Measurements from ENCODE around the gene FHL3.
"Not testable (repeated sequence)": the region's sequence is repeated elsewhere in the genome, so short reads cannot be mapped to it uniquely, and the experiment has no call there.

FHL3 gene

DNA sequence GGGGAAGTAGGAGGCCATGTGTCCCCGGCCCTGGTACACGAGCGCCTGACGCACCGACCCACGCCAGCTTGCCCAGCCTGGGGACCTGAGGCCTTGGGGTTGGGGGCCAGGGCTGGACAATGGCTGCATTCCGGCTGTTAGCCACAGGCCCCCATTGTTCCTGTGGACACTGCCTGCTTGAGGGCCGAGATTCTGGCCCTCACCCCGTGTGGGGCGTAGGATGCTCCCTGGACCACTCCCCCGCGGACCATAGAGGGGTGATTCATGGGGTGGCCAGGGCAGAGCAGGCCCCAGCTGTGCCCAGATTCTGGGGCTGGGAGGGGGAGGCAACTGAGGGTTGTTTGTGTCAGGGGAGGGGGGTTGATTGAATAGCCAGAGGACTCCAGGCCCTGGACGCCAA is 29.6 kb upstream of the FHL3 start:
- DNase-seq: no peak

DNA sequence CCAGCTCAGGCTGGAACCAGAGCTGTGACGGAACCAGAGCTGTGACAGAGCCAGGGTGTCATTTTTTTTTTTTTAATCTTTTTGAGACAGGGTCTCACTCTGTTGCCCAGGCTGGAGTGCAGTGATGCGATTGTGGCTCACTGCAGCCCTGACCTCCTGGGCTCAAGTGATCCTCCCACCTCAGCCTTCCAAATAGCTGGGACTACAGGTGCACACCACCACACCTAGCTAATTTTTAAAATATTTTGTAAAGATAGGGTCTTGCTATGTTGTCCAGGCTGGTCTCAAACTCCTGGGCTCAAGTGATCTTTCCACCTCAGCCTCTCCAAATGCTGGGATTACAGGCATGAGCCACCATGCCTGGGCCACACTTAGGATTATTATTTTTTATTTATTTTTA is 27.7 kb upstream of the FHL3 start:
- DNase-seq: not testable (repeated sequence)

DNA sequence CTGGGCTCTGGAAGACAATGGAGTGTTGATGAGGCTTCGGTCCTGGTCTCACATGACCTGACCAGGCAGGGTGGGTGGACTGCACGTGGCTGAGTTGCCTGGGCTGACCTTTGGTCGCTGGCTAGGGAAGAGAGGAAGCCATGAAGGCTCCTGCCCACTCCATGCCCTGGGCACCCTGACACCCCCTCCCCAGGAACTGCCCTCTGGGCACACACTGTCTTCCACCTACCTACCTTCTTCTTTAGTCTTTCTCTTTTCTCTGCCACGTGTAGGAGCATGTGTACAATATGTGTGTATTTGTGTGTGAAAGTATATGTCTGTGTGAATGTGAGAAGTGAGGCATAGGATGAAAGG is 26.2 kb upstream of the FHL3 start:
- no peak for DNase-seq

DNA sequence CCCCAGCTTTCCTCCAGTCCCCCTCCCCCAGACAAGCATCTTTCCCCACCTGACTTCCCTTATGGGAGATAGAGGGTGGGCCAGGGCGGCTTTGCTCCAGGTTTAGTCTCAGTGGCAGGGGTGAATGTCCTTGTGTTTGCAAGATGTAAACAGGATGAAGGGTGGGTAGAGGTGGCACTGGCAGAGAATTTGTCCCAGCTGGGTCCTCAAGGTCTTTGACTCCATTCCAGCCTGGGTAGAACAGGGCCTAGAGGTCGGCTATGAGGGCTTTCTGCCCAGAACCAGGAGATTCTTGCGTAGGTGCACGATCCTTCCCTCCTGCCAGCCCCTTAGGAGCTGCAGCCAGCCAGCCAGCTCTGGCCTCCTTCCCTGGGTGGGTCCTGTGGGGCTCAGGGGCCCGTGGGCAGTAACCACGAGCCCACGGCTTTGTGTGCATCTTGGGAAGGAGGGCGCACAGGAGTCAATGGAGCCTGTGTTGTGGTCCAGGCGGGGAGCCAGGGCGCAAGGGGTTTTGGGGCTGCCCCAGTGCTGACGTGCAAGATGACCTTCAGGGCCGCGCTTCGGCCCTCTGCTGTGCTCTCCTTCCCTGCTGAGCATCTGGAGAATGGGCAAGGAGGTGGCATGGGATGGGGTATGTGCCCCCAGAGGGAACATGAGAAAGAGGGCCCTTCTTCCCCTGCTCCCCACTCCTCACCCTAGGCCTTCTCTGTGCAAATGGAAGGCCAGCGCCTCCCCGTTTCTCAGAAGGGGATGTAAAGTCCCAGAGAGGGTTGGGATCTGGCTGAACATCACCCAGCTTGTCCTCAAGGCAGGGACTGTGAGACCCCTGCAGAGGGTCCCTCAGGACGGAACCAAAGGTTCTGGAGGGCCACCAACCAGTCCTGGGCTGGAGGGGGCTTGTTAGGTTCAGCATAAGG is 25.5 kb upstream of the FHL3 start:
- DNase-seq: no peak

DNA sequence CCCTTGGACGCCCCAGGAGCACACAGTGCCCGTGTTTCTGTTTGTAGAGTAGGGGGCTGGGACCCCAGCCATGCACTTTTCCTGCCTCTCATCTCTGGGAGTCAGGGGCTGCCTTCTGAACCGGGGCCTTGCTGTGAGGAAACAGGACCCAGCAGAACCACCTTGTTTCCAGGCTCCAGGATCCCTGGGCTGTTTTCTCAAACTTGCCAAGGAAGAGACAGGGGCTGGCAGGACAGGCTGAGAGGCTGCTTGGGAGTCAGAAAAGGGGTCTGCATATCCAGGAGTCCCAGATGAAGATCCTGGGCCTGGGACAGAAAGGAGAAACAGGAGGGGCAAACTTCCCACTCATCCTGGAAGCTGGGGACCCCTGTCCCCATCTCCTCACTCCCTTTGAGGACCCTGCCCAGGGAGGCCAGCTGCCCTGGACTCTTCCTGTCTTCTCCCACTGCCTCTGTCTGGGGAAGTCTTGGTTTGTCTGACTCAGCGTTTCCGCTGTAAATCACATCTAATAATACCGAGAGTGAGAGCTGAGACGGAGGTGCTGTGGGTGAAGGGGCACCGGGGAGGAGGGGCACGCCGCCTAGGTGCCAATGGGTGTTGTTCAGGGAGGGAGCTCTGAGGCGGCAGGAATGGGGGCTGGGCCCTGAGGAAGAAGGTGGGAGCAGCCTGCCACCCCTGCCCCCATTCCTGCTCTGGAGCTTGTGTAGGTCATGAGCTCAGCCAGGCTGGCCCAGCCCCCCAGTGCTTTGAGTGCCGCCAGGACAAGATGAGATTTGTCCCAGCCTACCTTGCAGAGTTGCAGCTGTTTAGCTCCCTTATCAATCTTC is 24.6 kb upstream of the FHL3 start:
- DNase-seq: no peak

DNA sequence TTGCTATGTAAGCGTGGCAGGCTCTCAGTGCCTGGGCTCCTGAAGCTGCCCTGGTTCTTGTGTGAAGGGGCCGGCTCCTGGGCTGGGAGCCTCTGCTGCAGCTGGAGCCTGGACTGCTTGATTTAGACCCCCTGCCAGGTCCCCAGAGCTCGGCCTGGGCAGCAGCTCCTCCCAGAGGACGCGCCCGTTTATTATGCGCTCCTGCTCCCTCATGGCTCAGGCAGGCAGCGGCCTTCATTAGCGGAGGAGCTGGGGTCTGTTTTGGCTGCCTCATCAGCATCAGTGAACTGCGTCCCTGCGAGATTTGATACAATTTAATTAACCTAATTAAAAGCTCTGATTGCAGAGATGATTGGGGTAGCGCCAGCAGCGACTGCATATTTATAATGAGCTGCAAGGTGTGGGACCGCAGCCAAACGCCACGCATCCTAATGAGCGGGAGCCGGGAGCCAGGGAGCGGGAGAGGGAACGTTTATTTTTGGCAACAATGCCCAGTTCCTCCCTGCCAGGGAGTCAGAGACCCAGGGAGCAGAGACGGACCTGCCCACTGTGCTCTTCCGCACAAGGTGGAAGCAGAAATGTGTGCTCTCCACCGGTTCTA is 23.9 kb upstream of the FHL3 start:
- DNase-seq: peak; percentile 55

DNA sequence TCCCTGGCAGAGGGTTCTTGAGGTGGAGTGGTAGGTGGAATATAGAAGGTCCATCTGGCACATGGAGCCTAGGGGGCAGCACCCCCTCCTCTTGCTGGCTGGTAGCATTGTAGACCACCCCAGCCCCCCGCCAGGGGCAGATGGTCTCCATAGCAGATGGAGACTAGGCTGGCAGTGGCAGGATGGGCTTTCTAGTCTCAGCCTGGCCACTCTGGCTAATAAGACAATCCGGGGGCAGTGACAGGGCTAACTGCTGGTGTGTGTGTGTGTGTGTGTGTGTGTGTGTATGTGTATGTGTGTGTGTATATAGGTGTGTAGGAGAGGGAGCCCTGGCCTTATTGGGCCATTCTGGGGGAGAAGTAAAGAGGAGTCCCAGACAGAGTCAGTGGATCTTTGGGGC is 23.4 kb upstream of the FHL3 start:
- no peak for DNase-seq

DNA sequence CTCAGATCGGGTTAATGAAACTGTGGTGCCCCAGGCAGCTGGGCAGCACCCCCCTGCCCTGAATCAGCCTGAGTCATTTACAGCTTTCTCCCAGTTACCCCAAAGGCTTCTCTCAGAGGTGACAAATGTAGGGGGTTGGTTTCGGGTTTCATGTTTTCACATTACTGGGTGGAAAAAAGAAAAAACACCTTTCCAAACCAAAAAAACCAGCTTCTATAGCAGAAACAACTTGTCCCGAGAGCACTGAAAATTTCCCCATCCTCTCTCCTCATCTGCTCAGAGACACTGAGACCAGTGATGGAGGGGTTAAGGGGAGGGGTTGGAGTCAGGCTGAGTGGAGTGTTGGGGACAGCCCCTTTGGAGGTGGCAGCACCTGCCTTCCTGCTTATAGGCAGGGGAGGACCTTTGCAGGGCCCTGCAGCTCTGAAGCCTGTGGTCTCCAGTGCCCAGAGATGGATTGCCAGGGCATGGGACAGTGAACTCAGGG is 22.8 kb upstream of the FHL3 start:
- DNase-seq: no peak

DNA sequence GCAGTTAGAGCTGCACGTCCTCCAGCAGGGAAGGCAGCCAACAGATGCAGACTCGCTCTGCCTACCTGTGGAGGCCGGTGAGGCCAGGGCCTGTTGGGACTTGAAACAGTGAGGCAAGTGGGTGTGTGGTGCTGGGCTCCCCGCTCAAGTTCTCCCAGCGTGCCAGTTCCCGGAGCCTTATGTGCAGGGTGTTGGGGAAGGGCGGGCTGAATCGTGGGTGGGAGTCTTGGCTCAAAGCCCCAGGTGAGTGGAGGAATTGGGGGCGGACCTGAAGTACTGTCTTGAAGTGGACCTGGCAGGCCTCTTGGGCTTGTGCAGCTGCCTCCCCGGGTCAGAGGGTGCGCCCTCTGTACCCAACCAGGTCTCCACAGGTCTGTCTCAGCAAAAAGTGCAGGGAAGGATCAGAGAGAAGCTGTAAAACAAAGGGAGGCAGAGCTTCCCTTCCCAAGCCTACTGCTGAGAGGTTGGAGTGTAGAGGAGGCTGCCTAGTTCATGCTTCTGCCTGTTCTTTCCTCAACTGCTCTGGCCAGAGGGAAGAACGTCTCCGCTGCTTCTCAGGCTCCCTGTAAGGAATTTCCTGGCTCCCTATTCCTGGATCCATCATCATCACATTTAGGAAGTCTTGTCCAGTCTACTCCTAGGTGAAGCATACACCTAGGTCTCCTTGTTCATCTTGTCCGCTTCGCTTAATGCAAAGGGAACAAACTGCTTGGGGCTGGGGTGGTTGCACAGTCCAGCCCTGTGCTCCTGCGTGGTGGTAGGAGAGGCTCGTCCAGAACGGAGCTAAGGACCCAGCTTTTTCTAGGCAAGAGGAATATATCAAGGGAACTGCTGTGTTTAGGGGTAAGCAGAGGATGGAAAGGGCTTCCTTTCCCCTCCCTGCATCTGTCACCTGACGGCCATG is 22.1 kb upstream of the FHL3 start:
- DNase-seq: no peak

DNA sequence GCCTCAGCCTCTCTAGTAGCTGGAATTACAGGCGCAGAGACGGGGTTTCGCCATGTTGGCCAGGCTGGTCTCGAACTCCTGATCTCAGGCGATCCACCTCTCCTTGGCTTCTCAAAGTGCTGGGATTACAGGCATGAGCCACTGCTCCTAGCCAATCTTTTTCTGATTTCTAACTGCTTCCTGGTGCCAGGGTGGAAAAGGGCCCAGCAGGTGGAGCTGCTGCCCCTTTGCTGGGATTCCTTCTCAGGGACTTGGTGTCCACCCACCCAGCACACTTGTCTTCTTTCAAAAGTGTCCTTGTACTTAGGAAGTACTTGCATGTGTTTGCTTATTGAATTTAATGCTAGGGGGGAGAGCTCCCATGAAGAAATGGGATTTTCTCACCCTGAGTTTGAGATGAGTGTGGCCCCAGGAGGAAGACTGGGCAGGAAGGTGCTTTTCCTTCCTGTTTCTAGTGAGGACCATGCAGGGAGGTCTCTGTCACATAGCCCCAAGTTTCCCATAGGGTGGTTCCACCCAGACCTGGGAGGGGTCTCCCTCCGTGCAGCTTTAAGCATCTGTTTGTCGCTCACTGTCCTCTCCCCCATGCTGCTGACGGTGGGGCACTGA is 21.4 kb upstream of the FHL3 start:
- DNase-seq: no peak

DNA sequence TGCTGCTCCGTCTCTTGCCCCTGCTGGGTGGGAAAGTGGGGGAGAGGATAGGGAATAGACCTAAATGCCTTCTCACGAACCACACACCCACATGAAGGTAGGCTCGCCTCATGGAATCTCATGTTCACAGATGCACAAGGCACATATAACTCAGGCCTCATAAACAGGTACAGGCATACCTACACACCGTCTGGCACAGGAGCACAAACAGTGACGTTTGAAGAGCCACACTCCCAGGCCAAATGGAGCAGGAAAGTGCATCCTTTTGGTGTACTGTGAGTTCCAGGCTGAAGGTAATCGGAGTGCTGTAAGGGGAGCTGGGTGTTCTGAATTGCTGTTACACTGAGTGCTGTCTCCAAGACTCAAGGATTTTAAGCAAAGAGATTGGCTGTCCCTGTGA is 20.4 kb upstream of the FHL3 start:
- DNase-seq: no peak

DNA sequence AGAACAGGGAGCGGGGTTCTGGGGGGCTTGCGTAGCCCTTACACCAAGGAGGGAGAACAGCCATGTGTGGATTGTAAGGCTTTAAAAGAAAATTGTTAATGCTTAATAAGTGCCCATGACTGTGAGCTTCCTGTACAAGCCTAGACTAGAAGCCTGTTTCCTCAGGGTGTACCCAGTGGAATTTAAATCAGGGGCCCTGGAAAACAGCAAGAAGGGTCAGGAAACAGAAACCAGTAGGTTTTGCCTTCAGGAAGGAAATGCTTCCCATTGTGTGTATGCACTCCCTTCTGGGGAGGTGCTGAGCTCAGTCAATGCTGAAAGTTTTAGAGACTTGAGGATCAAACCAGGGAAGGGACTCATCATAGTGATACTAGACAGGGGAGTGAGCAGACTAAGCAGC is 19.9 kb upstream of the FHL3 start:
- DNase-seq: no peak

DNA sequence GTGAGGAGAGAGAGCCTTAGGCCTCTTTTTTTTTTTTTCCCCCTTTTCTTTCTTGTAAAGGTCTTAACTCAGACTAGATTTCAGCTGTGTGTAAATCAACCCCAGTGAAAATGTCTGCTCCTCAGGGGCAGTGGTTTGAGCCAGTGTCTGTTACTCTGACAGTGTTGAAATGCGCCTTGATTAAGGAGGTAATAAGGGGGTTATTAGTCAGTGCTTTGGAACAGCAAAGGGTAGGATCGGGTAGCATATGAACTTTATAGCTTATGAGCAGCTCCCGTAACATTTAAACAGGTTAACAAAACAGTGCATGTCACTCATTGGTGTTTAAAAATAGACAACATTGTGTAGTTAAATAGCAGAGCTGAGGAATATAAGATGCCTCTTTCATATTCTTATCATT is 17.5 kb upstream of the FHL3 start:
- no peak for DNase-seq

DNA sequence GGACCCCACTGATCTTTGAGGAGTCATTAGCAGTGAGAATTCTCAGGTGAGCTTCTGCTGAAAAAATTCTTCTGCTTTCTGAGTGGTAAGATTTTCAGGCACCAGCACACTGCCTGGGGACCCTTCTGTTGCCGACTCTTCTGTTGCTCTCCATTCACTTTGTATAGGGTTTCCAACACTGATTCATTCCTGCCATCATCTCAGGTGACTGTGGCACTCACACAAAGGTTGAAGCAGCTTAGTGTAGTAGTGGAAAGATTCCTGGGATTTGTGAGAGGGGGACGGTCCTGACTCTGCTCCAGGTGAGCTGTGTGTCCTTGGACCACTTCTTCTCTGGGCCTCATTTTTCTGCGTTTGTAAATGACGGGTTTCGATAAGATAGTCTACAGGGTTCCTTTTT is 16.7 kb upstream of the FHL3 start:
- DNase-seq: no peak

DNA sequence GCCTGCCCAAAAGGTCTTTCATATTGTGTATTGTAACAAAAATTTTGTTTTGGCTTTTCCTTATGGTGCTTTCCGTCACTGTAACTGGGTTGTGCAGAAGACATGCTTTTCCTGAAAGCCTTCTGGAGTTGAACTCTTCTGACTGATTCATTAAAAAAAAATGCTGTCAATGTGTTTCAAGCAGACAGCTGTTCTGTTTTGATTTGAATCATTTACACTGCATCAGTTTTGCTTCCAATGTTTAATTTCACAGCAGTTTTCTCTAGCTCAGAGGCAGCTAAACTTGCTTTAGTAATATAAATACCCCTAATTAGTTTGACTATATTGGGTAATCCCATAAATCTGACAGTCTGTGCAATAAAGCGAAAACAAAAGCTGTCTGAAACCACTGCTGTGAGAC is 15.1 kb upstream of the FHL3 start:
- DNase-seq: no peak

DNA sequence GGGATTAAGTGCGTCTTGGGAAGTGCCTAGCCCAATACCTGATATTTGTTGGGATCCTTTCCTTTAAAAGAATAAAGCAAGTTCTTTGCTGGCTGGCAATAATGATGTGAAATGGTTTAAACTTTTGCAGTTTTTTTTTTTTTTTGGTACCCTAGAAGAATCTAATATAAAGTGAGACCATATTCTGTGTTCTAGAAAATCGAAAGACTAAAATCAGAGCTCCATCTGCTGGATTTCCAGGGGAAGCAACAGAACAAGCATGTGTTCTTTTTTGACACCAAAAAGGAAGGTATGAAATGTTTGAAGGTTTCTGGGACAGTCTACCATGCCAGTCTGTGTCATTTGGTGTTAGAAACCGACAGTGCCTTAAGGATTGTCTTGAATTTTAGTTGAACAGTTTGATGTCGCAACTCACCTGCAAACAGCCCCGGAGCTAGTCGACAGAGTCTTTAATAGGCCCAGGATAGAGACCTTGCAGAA is 13.6 kb upstream of the FHL3 start:
- no peak for DNase-seq

DNA sequence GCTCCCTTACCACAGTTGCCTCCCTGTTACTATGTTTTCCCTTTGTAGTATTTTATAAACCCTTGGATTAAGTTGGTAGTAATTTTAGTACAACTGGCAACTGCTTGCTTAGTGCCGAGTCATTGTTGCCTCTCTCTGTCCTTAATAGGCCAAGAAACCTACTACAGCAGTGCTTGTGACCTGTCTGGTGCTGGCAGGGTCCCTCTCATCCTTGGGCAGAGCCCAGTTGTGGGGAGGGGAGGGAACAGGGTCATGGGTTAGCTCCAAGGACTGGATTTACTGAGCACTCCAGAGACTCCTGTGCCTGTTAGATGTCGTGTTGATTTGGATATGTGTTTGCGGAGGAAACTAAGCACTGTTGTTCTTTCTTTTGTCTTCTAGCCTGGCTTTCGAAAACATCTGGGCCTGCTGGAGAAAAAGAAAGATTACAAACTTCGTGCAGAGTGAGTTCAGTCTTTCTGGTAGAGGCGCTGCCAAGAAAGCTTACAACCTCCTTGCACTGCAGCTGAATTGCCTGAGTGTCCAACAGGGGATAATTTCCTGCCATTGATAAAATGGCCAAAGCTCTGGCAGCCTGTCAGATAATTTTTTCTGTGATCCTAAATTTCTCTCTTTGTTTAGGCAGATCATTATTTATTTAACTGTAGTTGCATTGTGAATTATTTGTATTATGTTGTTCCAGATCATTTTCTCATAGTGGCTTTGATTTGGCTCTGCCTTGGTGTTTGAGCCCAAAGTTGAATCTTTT is 10.8 kb upstream of the FHL3 start:
- DNase-seq: no peak

DNA sequence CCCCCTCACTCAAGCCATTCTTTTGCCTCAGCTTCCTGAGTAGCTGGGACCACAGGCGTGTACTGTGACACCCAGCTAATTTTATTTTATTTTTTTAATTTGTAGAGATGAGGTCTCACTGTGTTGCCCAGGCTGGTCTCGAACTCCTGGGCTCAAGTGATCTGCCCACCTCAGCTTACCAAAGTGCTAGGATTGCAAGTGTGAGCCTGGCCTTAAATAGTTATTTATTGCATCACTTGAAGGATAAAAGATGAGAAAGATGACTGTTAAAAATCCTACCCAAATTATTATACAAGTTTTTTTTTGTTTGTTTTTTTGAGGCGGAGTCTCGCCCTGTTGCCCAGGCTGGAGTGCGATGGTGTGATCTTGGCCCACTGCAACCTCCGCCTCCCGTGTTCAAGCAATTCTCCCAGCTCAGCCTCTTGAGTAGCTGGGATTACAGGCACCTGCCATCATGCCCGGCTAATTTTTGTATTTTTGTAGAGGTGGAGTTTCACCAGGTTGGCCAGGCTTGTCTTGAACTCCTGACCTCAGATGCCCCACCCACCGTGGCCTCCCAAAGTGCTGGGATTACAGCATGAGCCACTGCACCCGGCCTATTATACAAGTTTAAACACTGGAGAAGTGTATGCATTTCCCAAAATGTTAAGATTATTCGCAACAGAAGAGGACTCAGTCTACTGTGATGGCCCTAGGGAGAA is 9.6 kb upstream of the FHL3 start:
- no peak for DNase-seq

DNA sequence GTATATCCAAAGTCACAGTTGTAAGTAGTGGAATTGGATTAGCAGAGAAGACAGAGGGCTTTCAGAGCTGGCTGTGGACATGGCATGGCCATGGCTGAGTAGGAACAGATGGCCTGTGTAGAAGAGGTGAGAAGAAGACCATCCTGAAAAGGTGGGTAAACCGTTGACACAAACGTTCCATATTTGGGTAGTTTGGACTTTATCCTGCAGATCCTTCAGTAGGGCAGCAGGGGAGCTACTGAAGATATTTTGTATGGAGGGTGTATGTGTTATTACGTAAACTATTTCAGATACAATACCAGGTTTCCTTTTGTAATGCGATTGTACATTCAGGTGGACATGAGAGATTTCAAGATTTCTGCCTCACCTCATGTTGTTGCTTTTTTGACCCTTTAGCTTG is 8.9 kb upstream of the FHL3 start:
- DNase-seq: no peak

DNA sequence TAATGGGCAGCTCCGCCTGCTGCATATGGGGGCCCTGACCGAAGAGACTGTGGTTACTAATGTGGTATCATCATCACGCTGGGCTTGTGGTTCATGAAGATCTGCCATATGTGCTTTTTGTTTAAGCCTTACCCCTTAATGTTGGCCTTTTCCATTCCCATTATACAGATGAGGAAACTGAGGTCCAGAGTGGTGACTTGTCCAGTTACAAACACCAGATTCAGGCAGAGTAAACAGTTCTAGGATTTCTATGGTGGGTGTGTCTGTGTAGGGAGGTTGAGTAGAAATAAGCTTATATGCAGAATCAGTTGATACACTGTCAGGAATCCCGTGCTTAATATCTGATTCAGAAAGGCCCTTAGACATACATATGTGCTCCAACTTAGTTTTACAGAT is 7.9 kb upstream of the FHL3 start:
- no peak for DNase-seq

All from NCI-H2081 treated with DMSO at 0.1 percent for 48 hours (cell line).